CD4-positive, alpha-beta T cell treated with Interleukin-17A for 4 hours (primary cell): ENCODE results near the gene PRKAG2.
"Not testable (repeated sequence)": the region's sequence is repeated elsewhere in the genome, so short reads cannot be mapped to it uniquely, and the experiment has no call there.

Experiments used
- DNase-seq: peaks from one replicate; pipeline ENCODE4 v3.0.0-alpha.2; 2020; ENCODE audit warnings: mixed read lengths

The PRKAG2 gene

DNA sequence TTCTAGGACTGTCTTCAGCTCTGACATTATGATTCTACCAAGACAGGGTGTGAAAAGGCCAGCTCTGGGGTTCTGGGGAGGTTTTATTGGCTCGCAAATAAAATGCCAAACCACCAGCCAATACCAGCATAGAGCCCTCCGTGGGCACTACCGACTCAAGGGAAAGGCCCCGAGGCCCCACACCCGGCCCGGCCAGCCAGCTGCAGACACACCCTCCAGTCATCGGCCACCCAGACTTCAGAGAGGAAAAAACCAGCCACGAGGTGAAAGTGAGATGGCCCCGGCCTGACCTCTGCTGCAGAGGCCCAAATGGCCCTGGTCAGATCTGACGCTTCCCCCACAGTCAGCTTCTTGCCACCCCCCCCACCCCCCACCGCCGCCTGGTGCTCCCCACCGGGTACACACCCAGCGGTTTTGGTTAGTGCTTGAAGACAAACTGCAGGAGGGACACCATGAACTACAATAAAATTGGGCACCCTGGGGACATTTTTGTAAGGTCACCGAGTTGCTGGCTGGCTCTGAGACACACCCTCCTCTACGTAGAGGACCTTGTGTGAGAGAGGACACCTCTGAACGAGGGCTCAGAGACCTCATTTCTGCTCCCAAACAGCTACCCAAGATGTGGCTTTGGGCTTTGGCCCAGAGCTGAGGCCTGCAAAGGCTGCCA, 79.9 kb downstream of the PRKAG2 start:
- DNase-seq = no peak

- no peak for DNase-seq
Observed at GRCh38 chr7:151796091-151796870, 80.6 kb downstream of the PRKAG2 start.

GRCh38 chr7:151795168-151795811, 81.6 kb downstream of the PRKAG2 start:
- DNase-seq = peak; percentile 32

DNA sequence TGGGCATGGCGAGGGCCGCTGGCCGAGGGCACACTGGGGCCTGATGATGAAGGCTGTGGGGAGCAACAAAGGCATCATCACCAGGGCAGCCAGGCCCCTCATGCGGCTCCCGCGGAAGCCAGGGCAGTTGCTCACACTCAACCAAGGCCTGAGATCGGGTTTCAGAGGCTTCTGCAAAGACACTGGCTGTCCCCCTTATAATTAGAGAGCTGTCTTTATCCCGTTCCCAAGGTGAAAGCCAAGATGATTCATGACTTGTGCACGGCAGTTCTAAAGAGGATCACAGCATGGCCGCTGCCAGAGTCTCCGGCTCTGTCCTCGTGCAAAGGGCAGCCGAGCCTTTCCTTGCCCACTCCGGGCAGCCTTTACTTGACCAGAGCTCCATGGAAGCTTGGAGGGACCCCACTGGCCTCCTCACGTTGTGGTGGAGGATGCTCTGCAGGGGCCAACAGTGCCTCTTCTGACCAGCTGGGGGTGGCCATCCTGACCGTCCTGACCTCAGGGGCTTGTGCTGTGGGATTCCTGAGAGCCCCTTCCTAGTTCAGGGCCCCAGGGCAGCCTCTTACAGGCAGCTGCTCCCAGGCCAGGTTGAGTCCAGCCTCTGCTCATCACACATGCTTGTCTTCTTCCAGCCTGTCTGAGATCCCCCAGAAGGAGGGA, 82.3 kb downstream of the PRKAG2 start:
- DNase-seq = no peak

GRCh38 chr7:151793991-151794507, 82.9 kb downstream of the PRKAG2 start:
- no peak for DNase-seq

DNA sequence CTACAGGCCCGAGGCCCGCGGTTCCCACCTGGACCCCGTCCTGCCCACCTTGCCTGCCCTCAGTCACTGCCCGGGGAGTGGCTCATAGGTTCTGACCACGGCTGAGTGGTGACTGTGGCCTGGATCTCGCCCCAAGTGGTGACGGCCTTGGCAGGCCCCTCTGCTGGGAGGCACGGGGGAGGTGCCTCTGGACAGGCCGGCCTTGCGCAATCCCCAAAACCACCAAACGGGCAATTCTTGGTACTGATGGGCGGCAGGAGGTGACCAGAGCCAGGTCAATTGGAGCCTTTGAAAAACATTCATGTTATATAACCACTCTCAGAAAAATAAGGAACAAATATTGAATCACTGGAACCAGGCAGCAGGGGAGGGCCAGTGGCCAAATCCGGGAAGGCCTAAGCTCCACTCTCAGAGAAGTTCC, 83.4 kb downstream of the PRKAG2 start:
- no peak for DNase-seq

DNA sequence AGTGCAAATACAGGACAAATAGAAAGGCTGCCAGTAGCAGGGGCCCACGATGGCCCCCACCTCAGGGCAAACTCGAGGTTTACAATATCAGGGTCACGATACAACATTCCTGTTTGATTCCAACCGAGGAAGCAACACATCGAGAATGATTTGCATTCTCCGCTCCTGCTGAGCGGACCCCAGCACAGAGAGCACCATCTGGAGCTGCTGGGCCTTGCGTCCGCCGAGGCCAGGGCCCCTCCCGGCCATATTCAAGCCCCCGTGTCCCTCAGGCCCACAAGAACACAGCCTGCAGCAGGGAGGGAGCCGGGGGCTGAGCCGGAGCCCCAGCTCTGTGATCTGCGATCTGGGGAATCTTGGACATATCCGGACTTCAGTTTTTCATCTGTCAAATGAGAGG, 84.3 kb downstream of the PRKAG2 start:
- DNase-seq = no peak

- no peak for DNase-seq
Observed at GRCh38 chr7:151792086-151792485, 84.8 kb downstream of the PRKAG2 start.

DNA sequence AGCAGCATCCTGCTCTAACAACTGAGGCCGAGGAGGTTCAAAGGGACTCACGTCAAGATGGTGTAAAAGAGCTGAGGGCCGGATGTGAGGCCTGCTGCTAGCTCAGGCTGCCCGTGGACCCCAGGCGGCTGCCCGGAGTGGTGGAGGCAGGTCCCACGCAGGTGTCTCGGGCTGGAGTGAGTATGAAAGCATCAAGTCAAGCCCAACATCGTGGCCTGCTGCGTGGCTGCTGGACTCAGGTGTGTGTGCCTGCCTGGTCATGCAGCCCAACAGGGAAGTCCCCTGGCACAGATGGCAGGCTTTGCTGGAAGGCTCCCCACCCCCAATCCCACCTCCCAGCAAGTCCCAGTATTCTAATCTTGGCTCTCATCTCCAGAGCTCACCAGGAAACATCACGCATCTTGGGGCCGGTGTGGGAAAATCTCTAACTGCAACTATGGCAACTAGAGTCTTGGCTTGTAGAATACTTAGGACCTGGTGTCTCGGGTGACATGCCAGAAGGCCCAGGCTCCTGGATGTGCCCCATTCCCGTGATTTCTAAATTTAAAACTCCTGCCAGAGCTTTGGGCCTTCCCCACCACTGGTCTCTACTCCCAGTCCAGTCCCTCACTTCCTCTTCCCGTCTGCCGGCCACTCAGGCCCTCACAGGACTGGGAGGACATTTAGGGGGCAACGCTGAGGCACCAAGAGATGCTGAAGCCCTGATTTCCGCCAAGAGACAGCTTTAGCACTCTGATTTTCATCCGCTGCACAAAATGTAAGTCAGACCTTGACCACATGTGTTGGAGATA, 85.9 kb downstream of the PRKAG2 start:
- no peak for DNase-seq

GRCh38 chr7:151790095-151790829, 86.7 kb downstream of the PRKAG2 start:
- no peak for DNase-seq

DNA sequence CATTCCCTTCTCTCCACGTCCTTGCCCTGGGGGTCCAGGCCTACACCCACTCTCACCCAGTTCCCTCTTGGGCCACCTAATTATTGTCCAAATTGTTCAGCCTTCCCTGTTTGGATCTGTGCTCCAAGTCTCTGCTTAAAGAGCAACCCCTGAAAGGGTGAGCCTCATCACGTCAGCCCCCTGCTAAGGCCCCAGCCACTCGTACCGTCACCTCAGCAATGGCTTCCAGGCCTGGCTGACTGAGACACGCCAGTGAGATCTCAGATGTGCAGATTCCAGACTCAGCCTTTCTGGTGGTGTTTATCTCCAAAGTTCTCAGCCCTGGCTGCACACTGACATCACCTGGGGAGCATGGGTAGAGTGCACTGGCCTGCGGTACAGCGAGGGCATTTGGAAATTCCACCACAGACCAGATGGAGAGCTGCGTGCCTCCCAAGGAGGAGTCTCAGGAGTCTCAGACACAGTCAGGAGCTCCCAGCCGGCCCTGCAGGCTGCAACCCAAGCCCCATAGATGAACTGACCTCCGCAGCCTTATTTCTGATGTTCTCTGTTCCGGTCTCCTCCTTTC, 87.5 kb downstream of the PRKAG2 start:
- no peak for DNase-seq

DNA sequence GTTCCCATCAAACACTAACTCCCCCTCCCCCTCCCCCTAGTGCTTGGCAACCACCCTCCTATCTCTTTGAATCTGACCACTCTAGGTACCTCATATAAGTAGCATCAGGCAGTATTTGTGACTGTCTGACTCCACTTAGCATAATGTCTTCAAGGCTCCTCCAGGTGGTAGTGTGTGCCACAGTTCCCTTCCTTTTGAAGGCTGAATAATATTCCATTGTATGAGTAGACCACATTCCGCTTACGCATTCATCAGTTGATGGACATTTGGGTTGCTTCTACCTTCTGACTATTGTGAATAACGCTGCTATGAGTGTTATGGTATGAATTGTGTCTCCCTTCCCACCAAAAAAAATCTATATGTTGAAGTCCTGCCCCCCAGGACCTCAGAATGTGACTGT, 89.6 kb downstream of the PRKAG2 start:
- DNase-seq = no peak

DNA sequence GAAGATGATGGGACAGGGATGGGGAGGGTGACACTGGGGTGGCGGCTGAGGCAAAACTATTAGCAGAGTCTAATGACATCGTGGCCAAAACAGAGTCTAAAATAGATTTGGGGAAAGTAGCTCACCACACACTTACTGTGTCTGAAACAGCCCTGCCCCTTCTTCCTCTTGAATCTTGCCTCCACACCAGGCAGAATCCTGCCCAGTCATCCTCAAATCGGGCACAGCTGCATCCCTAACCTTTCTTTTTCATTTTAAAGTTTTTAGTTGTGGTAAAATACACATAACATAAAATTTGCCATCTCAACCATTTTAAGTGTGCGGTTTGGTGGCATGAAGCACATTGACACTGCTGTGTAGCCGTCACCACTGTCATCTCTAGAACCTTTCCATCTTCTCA, 90.0 kb downstream of the PRKAG2 start:
- DNase-seq = no peak

GRCh38 chr7:151786241-151786640, 90.7 kb downstream of the PRKAG2 start:
- no peak for DNase-seq

- DNase-seq = no peak
Observed at GRCh38 chr7:151785681-151785965, 91.3 kb downstream of the PRKAG2 start.

DNA sequence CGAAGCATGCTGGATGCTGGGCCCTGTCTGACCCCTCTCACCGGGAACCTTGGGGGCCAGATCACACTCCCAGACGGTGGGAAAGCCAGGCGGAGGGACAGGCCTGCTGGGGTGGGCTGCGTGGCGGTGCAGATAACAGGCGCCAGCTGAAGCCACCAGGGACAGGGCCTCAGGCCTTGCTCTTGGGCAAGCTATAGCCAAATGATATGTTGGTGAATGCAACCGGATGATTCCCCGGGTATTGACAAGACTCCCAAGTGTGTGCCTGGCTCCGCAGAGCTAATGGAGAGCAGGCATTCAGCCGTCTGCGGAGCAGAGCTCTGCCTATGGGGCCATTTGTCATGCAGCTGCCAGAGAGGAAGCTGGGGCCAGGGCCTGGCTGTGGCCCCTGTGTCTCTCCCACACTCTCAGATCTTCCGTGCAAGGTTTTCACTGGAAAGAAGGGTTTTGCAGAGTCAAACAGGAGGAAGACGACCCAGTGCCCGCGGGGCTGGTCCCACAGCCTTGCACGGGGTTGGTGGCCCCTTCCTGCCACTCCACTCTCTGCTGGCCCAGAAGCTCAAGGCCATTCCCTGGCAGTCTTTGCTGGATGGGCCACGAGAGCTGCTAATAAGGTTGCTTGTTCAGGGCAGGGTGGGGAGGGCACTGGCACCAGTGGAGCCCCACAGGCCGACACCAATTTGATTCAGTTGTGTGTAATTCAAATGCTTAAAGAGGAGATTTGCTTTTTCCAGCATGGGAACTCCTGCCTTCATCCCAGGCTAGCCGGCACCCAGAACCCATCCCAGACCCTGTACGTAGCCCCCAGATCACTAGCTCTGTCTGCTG, 91.8 kb downstream of the PRKAG2 start:
- DNase-seq = no peak

GRCh38 chr7:151783958-151784575, 92.8 kb downstream of the PRKAG2 start:
- DNase-seq = no peak

DNA sequence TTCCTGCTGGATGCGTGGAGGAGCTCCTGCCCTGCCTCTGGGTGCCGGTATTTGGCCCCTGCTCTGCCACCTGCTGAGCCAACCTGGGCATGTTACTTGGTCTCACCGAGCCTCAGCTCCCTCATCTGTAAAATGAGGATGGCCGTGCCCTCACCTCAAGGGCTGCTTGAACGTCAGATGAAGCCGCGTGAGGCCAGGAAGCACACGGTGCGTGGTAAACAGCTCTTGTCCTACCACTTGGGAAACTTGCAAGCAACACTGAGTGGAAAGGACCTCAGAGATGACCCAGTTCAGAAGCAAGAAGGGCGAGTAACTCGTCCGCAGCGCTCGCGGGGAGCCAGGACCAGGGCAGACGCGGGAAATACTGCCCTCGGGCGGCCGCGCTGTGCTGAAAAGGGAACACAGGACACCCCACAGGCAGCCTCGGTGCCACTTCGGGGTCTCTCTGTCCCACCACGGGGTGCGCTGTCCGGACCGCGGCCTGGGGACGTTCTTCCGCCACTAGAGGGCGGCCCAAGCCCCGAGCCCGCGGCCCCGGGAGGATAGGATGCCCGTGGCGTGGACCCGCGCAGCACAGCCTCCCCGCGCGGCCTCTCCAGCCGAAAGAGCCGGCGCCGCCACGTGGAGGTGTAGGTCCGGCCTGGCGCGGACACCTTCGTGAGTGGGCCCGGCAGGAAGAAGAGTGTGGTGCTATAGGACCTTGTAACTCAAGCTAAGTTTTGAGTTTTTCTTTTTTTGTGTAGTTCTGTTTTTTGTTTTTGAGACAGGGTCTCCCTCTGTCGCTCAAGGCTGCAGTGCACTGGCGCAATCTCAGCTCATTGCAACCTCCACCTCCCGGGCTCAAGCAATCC, 94.1 kb downstream of the PRKAG2 start:
- peak; percentile 78 for DNase-seq

- not testable (repeated sequence) for DNase-seq
Observed at GRCh38 chr7:151782256-151782597, 94.7 kb downstream of the PRKAG2 start.
